Fibroblast of lung (primary cell): ENCODE measurements around the gene MPDZ.

Source experiments
- EZH2 ChIP-seq: IDR thresholded peaks from 2 replicates; pipeline ENCODE4 v1.5.1; 2012; ENCODE audit warnings: low read length, control low read depth, mild to moderate bottlenecking; ENCODE audit errors: missing control alignments
- TF ChIP-seq, protein P1 (sequence below), 2 donors: IDR thresholded peaks in 1 of 2; conservative IDR thresholded peaks in 1 of 2; 1 replicate in 1 of 2; 2 replicates in 1 of 2; pipeline ENCODE4 v1.5.1; 2011 to 2012; ENCODE audit warnings: low read length in 2 of 2, control low read depth in 1 of 2, inconsistent platforms in 1 of 2, low read depth in 1 of 2, mild to moderate bottlenecking in 1 of 2

DNA sequence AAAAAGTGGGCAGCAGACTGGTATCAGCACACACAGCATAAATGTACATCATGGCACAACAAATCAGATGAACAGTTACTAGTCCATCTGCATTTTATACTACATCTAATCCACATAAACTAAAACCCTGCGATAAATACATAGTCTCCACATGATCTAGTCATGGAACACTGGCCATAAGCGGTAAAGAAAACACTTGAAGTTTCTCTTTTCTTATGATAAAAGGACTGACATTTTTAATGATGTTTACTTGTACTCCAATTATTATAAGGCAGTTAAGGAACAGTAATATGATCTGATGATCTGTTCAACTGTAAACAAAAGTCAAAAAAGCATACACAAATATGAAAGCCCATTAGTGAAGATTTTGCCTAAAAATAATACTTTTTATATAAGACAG lies 112.5 kb downstream of the MPDZ start:
- no peak for TF ChIP-seq EZH2
- TF ChIP-seq, protein P1, sequence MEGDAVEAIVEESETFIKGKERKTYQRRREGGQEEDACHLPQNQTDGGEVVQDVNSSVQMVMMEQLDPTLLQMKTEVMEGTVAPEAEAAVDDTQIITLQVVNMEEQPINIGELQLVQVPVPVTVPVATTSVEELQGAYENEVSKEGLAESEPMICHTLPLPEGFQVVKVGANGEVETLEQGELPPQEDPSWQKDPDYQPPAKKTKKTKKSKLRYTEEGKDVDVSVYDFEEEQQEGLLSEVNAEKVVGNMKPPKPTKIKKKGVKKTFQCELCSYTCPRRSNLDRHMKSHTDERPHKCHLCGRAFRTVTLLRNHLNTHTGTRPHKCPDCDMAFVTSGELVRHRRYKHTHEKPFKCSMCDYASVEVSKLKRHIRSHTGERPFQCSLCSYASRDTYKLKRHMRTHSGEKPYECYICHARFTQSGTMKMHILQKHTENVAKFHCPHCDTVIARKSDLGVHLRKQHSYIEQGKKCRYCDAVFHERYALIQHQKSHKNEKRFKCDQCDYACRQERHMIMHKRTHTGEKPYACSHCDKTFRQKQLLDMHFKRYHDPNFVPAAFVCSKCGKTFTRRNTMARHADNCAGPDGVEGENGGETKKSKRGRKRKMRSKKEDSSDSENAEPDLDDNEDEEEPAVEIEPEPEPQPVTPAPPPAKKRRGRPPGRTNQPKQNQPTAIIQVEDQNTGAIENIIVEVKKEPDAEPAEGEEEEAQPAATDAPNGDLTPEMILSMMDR (conservative IDR thresholded peaks at IDR 0.05 in 1 of 2, IDR thresholded peaks at IDR 0.05 in 1 of 2; ENCODE audit: low read depth in 1 of 2, low read length in 2 of 2) = no peak
